Activated naive CD4-positive, alpha-beta T cell treated with anti-CD3 and anti-CD28 coated beads, Interleukin-2, amount 50 U/mL, for 72 hours (primary cell): ENCODE results near the gene ACP7. TPM values are rescaled to one million over a fixed set of nuclear protein-coding genes. Genes with fewer than 3 reads are reported as not detected.
"Not testable (repeated sequence)": the region's sequence is repeated elsewhere in the genome, so short reads cannot be mapped to it uniquely, and the experiment has no call there.

Experiments
- ATAC-seq, 2 donors: fragments of 150-1000 bp; cut with Tn5 transposase; 2 replicates each; pipeline ENCODE4 v1.10.0; 2021; ENCODE audit warnings: mild to moderate bottlenecking in 2 of 2, moderate library complexity in 2 of 2
- DNase-seq, 2 donors: peaks; one replicate each; pipeline ENCODE4 v3.0.0; 2021 to 2022; ENCODE audit warnings: low spot score in 2 of 2
- H3K27ac Mint-ChIP-seq, 2 donors: one replicate each; pipeline ENCODE4 v1.8.0; 2022; ENCODE audit warnings: mild to moderate bottlenecking in 2 of 2, mixed read lengths in 2 of 2
- H3K36me3 Mint-ChIP-seq, 2 donors: one replicate each; pipeline ENCODE4 v1.8.0; 2022; ENCODE audit warnings: mixed read lengths in 2 of 2
- H3K9me3 Mint-ChIP-seq, 2 donors: one replicate each; pipeline ENCODE4 v1.8.0; 2022; ENCODE audit warnings: mixed read lengths in 2 of 2
- total RNA-seq, 2 donors: library from RNA; stranded (reverse); gene quantifications; one replicate each; pipeline ENCODE4 v1.2.3, GENCODE V29; 2022

ACP7 gene
- total RNA-seq, 2 donors from 2014 or later, result 0.08 TPM; not detected in 1

DNA sequence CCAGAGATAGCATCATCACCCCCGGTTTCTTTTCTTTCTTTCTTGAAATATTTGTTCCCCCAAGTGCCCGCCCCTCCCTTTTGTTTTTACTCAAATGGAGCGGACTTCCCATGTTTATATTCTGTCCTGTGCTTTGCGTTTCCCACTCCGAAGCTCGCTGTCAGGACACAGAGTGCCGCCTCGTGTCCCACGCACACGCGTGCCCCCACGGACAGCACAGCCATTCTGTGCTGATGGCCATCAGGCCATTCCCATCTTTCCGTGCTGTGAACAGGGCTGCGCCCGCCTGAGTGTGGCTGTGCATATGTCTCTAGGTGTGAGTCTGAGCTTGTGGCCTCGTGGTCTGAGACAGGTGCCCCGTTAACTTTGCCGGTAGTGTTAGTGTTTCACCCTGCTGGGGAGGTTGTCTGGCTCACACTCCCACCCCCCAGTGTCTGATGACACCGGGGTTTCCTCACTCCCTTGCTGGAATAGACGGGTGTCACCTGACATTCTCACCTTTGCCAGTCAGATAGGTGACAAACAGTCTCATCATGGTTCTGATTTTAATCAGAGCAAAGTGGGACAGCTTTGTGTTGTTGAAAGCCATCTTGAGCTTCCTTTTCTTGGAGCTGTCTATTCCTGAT, 48.3 kb downstream of the ACP7 start:
- H3K27ac Mint-ChIP-seq, result peak overlapping the region in 1 of 2 donors; percentile 89
- no peaks in the 10 kb centered on the region for H3K9me3 Mint-ChIP-seq
- DNase-seq (no peak), ATAC-seq (peak; percentile 76 to 84)
- no peaks in the 10 kb centered on the region for H3K36me3 Mint-ChIP-seq

DNA sequence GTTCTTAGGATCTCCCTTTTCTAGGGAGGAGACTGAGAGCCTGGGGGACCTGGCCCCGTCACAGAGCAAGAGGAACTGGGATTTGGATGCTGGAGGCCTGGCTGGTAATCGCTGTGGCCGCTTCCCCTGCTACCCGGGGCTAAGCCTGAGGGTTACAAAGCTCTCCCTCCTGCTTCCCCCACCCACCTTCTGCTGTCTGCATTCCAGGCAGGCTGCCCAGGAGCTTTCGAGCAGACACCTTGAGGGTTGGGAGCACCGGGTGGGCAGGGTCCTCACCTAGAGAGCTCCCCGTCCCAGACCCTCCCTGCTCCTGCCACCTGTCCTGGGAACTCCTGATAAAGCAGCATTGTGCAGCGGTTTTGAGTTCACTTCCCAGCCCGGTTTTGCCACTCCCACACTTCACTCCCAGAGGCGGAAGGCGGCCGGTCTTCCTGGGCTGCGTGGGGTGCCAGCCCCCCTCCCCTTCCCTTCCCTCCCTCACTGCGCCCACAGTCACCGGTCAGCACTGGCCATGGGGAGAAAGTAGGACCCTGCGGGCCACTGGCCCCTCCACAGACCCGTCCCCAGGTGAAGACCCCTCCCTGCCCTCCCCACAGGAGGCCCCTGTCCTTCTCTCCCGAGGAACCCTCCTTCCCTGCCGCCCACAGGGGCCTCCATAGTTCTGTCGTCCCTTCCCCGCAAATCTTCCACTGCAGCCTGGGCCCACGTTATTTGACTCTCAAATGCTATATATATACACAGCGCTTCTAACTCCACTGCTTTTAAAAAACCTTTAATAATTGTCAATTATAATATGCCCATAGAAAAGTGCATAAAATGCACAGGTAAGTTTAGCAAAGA, 49.5 kb downstream of the ACP7 start:
- no peaks in the 10 kb centered on the region for H3K9me3 Mint-ChIP-seq
- DNase-seq, result no peak
- ATAC-seq, result no peak
- no peaks in the 10 kb centered on the region for H3K36me3 Mint-ChIP-seq
- H3K27ac Mint-ChIP-seq, result no peak overlapping the region

DNA sequence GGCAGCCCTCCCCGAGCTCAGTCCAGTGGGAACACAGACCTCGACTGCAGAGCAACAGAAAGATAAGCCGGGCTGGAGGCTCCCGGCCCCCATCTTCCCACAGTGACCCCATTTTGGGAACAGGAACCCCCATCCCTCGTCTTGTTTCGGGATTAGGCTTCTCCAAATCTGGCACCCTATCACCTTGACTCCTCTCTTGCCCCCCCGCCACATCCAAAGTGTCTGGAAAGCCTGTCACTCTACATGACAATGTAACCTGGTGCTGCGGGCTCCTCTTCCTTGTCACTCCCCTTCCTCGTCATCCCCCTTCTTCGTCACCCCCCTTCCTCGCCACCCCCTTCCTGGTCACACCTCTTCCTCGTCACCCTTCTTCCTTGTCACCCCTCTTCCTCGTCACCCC, 51.5 kb downstream of the ACP7 start:
- H3K27ac Mint-ChIP-seq, result no peak overlapping the region
- ATAC-seq, result no peak
- no peak for DNase-seq
- H3K9me3 Mint-ChIP-seq, result no peaks in the 10 kb centered on the region
- no peaks in the 10 kb centered on the region for H3K36me3 Mint-ChIP-seq

DNA sequence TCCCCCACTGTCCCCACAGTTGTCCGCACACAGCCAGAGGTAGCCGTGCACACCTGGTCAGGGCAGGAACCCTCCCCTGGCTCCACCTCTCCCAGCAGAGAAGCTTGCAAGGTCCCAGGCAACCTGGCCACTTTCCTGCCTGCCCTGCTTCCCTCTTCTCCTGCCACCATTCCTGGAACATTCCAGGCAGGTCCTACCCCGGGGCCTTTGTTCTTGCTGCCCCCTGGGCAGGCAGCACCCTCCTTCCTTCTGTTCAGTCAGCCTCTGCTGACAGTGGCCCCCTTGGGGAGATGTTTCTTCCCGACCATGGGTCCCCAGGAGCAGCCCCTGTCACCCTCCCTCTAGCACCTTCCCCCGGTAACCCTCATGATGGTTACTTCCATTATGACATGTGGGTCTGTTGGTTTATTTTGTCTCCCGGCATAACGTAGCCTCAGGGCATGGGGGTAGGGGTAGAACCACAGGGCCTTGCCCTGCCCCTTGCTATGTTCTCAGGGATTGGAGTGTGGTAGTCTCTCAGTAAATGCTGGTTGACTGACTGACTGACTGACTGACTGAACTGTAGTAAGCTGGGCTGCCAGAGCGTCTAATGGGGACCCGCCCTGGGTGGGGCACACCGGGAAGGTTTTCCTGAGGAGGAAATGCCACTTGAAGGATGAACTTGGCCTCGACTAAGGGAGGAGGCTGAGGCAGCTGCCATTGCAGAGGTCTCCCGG, 52.2 kb downstream of the ACP7 start:
- no peak for DNase-seq
- no peaks in the 10 kb centered on the region for H3K9me3 Mint-ChIP-seq
- H3K36me3 Mint-ChIP-seq, result no peaks in the 10 kb centered on the region
- H3K27ac Mint-ChIP-seq, result peak overlapping the region; percentile 25 to 86
- no peak for ATAC-seq

DNA sequence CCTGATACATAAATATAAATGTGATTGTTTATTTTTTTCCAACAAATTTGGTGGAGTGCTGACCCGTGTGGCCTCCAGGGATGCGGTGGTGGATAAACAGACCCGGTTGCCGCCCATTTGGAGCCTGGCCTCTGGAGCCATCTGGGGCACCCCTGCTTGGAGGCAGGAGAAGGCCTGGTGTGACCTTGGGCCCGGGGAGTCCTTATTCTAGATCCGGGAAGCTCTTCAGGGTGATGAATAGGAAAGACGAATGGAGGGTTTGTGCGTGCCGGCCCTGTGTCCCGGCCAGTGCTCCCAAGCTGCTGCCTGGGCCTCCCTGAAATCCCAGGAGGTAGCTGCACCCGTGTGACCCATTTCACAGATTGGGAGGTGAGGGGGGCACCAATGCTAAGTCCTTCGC, 53.0 kb downstream of the ACP7 start:
- H3K9me3 Mint-ChIP-seq, result no peaks in the 10 kb centered on the region
- no peak for DNase-seq
- no peaks in the 10 kb centered on the region for H3K36me3 Mint-ChIP-seq
- ATAC-seq, result no peak
- H3K27ac Mint-ChIP-seq, result no peak overlapping the region

DNA sequence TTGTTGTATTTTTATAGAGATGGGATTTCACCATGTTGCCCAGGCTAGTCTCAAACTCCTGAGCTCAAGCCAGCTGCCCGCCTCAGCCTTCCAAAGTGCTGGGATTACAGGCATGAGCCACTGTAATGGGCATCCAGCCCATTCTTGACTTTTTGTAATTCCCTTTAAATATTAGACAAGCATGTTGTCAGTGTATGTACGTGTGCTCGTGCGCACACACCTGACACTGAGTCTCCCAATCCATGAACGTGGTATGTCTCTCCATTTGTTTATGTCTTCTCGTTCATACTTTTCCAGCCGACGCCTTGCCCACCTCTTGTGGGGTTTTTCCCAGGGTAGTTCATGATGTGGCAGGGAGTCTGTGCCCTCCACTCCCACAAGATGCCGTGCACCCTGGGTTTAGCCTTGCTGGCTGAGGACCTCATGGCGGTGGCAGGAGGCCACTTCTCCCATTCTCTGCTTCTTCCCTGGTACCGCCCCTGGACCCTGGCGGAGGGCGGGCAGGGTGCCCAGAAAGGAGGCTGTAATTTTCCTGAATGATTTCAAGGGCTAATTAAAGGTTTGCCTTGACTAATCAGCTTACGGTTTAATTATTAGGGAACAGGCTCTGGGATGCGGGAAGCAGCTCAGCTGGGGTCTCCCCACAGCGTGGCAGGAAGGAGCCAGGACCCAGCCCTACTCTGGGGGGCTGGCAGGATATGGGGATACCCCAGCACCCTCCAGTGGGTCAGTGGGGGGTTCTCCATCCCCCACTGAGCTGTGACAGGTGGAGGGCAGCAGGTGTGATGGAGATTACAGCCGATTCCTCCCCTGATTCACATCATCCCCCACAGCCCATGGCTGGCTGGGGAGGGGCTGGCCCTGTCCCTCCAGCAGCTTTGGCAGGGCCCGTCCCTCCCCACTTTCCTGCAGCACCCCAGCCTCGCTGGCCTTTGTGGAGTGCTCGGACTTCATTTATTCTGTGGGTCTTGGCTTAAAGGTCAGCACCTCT, 54.3 kb downstream of the ACP7 start:
- no peak for DNase-seq

DNA sequence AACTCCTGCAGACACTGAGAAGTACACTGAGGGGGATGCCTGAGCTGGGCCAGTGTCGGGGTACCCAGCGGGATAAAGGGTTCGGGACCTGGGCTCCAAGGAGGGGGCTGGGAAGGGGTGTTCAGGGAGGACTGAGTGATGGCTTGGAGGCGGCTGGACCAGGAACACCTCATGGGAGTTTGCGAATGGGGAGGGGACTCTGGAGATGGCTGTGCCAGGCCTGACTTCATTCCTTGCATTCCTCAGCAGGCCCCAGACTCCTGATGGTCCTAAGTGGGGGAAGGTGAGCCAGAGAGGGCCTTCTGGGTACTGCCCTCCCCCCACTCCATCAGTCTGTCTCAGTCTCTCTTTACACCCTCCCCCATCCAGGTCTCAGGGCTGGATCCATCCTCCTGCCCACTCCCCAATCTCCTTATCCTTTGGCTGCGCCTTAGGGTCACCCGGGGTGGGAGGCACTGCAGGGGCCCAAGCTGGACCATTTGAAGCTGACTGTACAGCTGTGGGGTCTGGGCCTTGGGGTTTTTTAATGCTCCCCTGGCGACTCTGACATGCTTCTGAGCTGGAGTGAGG, 55.2 kb downstream of the ACP7 start:
- no peaks in the 10 kb centered on the region for H3K9me3 Mint-ChIP-seq
- H3K36me3 Mint-ChIP-seq, result no peaks in the 10 kb centered on the region

More for the DNA sequence above, 54.3 kb downstream of the ACP7 start:
- ATAC-seq, result no peak
- Mint-ChIP-seq H3K36me3 (no peaks in the 10 kb centered on the region), H3K9me3 (no peaks in the 10 kb centered on the region), H3K27ac (peak overlapping the region; percentile 27 to 50)

DNA sequence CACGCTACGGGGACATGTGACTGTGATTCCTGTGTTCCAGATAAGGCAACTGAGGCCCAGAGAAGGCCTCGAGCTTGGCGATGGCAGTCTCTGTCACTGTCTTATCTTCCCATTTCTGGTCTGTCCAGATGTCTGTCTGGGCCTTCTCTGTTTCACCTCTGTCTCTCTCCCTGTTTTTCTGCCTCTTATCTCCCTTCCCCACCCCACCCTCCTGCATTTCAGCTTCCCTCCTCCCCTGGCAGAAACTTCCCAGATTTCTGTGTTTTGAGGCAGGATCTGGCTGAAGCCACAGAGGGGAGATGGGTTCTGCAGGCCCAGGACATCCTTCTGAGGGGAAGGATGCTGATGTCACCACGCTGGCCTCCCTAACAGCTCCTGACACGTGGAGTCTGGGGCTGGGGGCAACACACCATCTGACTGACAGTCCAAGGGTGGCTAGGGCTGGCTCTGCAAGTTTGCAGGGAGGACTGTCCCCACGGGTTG, 55.8 kb downstream of the ACP7 start:
- no peaks in the 10 kb centered on the region for H3K36me3 Mint-ChIP-seq
- H3K27ac Mint-ChIP-seq, result no peak overlapping the region
- ATAC-seq (no peak), DNase-seq (no peak)
- H3K9me3 Mint-ChIP-seq, result no peaks in the 10 kb centered on the region

More for the DNA sequence above, 55.2 kb downstream of the ACP7 start:
- ATAC-seq (no peak), DNase-seq (no peak)
- no peak overlapping the region for H3K27ac Mint-ChIP-seq

DNA sequence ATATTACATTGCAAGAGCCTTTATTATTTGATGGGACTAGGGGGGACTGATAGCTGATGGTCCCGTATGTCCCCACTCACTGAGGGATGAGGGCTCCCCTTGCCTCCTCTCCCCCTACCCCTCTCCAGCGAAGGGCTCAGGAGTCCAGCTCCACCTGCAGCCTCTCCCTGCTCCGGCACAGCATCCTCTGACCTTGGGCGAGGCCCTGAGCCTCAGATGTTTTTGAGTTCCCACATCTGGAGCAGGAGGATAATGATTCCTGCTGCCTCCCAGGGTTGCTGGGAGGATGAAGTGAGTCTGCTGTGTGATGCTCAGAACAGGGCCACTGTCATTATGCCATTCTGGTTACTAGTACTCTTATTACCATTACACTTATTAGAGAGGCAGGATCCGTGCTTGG, 56.4 kb downstream of the ACP7 start:
- ATAC-seq, result no peak
- H3K36me3 Mint-ChIP-seq, result no peaks in the 10 kb centered on the region
- peak overlapping the region in 1 of 2 donors; percentile 36 for H3K27ac Mint-ChIP-seq
- H3K9me3 Mint-ChIP-seq, result no peaks in the 10 kb centered on the region
- no peak for DNase-seq

DNA sequence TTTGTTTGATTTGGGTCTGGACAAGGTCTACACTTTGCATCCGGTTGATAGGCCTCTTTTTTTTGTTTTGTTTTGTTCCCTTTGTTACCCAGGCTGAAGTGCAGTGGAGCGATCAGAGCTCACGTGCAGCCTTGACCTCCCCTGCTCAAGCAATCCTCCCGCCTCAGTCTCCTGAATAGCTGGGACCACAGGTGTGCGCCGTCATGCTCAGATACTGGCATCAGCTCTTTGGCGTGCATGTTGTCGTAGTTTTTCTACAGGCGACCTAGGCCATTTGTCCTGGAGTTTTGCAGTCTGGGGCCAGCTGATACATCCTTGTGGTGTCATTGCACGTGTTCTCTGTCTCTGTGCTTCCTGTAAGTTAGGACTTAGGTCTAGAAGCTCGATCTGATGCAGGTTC, 57.8 kb downstream of the ACP7 start:
- H3K9me3 Mint-ChIP-seq, result no peaks in the 10 kb centered on the region
- no peak for DNase-seq
- ATAC-seq, result no peak
- no peak overlapping the region for H3K27ac Mint-ChIP-seq
- H3K36me3 Mint-ChIP-seq, result no peaks in the 10 kb centered on the region

DNA sequence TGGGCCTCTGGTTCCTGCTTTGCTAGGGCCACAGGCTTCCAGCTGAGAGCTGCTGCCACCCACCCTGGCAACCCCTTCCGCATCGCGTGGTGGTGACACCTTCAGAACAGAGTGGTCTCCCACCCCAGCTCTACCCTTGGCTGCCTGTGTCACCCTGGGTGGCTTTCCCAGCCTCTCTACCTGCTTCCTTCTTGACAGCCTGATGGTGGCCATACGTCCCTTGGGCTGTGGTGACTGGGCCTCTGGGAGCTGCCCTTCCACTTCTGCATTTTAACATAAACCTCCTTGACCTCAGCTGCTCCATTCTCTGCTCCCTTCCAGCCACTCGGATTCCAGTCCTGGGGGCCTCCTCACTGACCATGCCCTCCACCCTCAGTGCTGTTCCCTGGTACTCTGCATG, 58.5 kb downstream of the ACP7 start:
- ATAC-seq (no peak), DNase-seq (no peak)
- Mint-ChIP-seq H3K27ac (no peak overlapping the region), H3K9me3 (no peaks in the 10 kb centered on the region), H3K36me3 (no peaks in the 10 kb centered on the region)

DNA sequence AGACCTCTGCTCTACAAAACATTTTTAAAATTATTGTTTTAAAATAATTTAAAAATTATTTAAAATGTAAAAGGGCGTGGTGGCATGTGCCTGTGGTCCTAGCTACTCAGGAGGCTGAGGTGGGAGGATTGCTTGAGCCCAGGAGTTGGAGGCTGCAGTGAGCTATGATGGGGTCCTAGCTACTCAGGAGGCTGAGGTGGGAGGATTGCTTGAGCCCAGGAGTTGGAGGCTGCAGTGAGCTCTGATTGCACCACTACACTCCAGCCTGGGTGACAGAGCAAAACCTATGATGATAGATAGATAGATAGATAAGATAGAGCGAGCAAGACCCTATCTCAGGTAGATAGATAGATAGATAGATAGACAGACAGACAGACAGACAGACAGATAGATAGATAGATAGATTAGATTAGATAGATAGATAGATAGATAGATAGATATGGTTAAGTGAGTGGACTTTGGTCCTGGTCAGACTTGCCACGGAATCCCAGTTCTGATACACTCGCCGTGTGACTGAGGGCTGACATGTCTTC, 59.7 kb downstream of the ACP7 start:
- DNase-seq, H3K9me3 Mint-ChIP-seq, H3K36me3 Mint-ChIP-seq, H3K27ac Mint-ChIP-seq, ATAC-seq: not testable (repeated sequence)

DNA sequence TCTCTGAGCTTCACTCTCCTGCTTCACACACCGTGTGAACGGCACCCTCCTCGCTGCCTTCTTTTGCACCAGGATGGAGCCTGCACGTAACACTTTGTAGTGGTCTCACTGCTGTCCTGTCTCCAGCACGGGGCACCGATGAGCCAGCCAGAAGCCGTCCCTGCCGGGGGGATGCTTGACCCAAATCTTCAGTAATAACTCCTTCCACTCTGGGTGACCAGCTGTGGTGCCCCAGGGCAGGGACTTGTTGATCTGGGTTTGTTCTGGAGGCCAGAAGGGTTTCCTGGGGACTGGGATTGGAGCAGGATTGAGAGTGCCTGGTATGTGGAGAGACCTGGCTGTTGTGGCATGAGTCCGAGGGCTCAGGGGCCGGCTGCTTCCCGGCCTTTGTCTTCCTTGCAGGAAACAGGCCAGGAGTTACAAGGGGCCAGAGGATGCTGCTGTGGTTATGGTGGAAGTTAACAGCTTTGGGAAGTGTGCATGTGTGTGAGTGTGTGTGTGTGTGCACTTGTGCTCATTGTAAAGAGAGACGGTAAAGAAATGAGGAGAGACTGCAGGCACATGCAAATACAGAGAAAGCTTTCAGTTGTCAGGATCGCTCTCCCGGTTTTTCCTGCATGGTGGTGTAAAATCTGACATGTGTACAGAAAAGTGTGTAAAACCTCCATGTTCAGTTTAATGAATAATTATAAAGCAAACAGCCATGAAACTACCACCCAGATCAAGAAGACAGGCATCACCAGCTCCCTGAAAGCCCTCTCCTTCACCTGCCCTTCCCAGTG, 60.3 kb downstream of the ACP7 start:
- Mint-ChIP-seq H3K9me3 (no peaks in the 10 kb centered on the region), H3K27ac (no peak overlapping the region), H3K36me3 (no peaks in the 10 kb centered on the region)
- DNase-seq (no peak), ATAC-seq (no peak)

DNA sequence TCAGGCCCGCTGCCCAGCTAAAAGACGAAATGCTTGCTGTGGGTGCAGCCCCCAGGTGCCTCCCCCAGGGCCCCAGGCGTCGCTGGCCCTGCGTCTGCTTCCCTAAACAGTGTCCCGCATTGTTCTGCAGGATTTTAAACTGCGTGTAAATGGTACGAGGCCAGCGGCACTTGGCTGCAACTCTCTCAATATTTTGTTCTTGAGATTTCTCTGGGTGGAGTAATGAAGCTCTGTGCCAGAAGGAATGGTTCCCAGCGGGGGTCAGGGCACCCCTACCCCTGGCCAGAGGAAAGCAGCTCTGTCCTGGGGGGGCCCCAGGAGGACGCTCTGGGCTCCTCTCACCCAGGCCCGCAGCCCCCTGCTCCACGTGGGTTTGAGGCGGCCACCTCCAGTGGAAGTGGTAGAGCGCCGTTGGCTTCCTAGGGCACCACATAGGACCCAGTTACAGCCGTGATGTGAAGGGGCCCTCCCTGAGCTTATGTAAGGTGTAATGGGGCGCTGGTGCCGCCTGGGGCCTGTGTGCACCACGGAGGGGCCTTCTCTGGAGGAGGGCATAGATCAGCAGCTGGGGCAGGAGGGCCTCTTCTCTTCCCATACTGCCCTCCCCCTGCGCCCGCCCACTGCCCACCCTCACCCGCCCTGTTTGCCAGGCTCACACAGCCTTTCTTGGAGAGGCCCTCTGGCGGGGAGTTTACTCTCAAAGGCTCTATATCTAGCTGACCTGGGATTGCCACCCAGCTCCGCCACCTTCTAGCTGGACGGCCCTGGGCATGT, 61.2 kb downstream of the ACP7 start:
- Mint-ChIP-seq H3K27ac (no peak overlapping the region), H3K9me3 (no peaks in the 10 kb centered on the region), H3K36me3 (no peaks in the 10 kb centered on the region)

More for the DNA sequence above, 61.2 kb downstream of the ACP7 start:
- no peak for ATAC-seq
- DNase-seq, result no peak
